NCI-H2196 (cell line): ENCODE data around the gene TOP1.
A peak's percentile ranks its signal among the peaks of the same experiment; 100 is the strongest.

ENCODE experiments used
- DNase-seq: peaks from one replicate; lab custom pipeline; 2025; ENCODE audit not compliant: unreplicated experiment; lab: John Stamatoyannopoulos, UW

The TOP1 gene

DNA sequence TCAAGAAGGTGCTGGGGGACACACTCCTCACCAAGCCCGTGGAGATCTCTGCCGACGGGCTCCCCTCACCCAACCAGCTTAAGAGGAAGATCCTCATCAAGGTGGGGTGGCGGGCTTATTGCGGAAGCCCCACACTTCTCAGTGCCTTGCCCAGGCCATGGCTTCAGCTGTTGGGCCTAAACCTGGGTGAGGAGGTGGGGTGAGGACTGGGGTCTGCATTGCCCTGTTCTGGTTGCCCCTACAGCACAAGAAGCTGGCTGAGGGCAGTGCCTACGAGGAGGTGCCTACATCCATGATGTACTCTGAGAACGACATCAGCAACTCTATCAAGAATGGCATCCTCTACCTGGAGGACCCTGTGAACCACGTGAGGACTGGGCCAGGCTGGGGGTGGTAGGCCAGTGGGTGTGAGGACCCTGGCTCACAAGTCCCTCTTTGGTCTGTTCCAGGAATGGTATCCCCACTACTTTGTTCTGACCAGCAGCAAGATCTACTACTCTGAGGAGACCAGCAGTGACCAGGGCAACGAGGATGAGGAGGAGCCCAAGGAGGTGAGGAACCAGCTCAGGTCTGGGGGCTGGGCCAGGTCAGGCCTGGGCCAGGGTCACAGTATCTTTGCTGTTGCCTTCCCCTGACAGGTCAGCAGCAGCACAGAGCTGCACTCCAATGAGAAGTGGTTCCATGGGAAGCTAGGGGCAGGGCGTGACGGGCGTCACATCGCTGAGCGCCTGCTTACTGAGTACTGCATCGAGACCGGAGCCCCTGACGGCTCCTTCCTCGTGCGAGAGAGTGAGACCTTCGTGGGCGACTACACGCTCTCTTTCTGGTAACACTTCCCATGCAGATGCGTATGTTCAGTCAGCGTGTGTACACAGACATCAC, 136.6 kb downstream of the TOP1 start:
- DNase-seq = no peak

DNA sequence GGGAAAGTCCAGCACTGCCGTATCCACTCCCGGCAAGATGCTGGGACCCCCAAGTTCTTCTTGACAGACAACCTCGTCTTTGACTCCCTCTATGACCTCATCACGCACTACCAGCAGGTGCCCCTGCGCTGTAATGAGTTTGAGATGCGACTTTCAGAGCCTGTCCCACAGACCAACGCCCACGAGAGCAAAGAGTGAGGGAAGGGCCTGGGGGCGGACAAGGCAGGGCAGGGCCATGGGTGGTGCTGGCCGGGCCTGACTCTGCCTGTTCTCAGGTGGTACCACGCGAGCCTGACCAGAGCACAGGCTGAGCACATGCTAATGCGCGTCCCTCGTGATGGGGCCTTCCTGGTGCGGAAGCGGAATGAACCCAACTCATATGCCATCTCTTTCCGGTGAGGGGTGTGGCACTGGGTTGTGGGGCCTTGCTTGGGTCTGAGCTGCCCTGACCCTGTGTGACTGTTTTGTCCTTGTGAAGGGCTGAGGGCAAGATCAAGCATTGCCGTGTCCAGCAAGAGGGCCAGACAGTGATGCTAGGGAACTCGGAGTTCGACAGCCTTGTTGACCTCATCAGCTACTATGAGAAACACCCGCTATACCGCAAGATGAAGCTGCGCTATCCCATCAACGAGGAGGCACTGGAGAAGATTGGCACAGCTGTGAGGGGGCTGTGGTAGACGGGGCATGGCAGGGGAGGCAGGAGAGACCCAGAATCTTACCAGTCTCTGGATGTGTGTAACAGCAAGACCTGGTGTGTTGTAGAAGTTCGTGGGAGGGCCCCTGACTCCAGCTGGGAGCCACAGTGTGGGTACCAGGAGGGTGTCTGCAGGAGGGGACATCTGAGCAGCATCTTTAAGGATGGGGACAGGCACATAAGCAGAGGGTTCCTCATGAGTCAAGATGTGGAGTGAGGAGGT, 137.8 kb downstream of the TOP1 start:
- DNase-seq = no peak

DNA sequence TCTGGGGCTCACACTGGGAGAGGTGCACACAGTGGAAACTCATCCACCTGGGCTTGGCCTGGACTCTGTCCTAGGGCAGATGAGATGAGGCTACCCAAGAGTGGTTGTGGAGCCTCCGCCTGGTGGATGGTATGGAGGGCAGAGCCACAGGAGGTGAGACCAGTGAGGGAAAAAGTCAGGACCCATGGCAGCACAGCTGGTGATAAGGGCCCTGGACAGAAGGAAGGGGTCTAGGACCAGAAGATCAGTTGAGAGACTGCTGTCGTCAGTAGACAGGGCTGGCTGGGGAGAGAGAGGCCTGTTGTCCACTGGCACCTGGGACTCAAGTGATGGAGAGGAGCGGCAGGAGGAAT, 138.5 kb downstream of the TOP1 start:
- no peak for DNase-seq

DNA sequence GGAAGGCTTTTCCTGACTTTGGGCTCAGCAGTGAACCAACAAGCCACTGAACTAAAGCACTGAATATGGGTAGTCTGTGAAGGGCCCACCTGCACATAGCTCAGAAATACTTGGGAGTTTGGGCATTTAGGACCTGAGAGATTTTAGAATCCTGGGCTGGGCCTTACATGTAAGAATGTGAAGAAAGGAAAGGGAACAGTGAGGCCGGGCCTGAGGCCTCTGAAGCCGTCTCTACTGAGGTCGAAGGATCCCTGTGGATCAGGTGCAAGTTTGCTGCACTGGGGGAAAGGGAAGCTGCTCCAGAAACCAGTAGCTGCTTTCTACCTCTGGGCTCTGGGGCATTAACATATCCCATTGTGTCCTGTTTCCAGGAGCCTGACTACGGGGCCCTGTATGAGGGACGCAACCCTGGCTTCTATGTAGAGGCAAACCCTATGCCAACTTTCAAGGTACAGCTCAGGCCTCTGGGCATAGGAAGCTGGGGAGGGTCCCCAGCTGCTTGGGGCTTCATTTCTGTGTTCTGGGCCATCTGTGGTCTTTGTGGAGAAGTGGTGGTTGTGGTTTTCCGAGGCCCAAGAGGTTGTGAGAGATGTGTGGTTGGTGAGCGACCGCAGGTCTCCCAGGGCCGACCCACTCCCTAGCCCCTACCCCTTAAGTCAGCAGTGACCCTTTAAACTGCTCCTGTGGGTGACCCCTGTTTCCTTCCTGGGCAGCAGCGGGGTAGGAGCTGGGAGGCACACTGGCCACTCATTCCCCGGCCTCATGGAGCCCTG, 139.0 kb downstream of the TOP1 start:
- DNase-seq = no peak

DNA sequence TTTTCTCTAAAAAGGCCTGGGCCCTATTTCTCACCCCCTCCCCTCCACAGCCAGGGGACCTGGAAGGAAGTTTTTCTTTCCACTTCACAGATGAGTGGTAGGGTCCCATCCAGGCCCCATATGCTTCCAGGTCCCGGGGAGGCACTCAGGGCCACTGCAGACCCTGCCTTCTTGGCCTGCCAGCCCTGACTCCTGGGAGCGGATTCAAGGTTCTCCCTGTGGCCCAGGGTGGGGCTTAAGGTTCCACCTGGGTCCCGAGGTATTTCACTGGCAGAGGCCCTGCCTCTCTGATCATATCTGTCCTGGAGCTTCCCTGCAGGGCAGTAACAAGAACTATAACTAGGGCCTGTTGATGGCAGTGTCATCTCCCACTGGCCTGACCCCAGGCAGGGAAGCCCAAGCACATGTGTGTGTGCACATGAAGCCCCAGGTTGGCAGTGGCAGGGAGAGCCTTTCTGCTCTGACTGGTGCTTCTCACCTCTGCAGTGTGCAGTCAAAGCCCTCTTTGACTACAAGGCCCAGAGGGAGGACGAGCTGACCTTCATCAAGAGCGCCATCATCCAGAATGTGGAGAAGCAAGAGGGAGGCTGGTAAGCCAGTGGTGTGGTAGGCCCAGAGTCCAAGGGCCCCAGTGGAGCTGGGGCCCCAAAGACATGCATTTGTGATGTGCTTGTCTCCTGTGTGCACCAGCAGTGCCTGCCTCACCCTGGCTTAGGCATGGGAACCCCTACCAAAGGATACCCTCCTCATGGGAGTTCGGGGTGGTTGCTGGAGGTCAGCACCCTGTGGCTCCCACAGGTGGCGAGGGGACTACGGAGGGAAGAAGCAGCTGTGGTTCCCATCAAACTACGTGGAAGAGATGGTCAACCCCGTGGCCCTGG, 139.9 kb downstream of the TOP1 start:
- no peak for DNase-seq

DNA sequence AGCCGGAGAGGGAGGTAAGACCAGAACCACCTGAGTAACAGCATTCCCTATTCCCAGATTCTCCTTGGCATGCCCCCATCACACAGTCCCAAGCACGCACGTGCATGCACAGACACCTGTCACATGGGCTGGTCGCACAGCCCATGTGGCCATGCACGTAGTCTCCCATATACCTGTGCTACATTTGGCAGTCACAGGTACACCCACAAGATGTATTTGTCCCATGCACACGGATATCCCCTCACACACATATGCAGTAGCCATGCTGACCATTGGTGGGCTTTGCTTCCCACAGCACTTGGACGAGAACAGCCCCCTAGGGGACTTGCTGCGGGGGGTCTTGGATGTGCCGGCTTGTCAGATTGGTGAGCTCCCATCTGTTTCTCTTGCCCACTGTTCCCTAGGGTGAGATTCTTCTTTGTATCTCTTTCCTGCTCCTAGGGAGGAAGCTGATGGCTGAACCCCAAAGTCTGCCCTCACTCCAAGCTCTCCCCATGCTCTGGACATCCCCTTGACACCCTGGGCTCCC, 140.6 kb downstream of the TOP1 start:
- DNase-seq = no peak

DNA sequence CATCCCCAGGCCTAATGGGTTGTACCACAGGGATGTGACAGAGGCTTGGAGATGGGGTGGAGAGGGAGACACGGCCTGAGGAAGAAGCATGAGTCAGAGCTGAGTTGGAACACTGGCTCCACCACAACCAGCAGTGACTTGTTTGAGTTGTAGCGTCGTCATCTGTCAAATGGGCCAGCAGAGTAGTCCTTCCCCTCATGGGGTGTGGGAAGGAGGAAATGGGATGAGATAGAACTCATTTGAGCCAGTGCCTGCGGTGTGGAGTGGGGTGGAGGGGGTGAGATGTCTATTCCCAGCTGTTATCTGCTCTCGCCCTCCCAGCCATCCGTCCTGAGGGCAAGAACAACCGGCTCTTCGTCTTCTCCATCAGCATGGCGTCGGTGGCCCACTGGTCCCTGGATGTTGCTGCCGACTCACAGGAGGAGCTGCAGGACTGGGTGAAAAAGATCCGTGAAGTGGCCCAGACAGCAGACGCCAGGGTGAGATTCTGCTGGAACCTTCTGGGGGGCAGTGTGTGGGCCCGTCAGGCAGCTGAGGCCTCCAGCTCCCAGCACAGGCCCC, 141.2 kb downstream of the TOP1 start:
- no peak for DNase-seq

DNA sequence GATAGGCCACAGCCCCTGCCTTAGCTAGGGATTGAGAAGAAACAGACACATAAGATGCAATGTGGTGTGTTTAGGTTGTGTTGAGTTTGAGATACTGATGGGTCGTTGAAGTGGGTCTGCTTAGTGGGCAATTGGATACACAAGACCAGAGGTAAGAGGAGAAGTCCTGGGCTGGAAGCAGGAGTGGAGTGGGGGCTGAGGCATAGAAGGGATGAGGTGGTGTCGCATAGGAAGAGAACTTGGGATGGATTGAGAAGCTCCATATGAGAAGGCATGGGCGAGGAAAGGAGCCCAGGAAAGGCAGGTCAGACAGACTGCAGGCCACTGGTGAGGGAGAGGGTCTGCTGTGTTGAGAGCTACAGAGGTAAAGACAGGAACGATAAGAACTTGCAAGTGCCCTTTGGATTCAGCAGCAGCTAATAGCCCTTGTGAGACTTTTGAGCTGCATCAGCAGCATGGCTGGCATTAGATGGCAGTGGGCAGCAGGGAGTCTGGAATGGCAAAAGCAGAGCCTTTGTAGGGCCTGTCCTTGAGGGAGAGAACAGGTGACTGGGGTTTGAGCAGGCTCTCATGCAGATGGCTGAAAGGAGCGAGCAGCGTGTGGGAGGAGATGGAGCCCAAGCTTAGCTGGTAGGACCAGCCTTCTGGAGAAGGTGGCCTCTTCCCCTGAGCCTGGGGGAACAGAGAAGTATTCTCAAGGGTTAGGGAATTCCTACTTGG, 141.9 kb downstream of the TOP1 start:
- DNase-seq = no peak

DNA sequence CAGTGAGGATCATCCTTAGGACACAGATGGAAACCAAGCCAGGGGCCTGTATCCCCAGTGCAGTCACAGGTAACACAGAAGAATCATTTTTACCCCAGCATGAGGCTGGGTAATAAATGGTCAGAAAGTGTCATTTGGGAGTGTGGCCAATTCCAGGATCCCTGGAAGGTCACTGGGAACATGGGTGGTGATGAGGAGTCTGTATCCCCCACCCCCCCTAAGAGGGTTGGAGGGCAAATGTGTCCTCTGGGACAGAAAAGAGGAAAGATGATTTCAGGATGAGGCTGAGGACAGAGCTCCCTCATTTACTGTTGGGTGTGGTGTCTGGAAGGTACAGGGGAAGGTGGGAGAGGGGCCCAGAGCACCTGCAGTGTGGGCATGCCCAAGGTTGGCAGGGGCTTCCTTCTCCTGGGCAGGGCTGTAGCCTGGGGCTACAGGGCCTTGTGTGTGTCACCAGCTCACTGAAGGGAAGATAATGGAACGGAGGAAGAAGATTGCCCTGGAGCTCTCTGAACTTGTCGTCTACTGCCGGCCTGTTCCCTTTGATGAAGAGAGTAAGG, 143.2 kb downstream of the TOP1 start:
- DNase-seq = no peak

DNA sequence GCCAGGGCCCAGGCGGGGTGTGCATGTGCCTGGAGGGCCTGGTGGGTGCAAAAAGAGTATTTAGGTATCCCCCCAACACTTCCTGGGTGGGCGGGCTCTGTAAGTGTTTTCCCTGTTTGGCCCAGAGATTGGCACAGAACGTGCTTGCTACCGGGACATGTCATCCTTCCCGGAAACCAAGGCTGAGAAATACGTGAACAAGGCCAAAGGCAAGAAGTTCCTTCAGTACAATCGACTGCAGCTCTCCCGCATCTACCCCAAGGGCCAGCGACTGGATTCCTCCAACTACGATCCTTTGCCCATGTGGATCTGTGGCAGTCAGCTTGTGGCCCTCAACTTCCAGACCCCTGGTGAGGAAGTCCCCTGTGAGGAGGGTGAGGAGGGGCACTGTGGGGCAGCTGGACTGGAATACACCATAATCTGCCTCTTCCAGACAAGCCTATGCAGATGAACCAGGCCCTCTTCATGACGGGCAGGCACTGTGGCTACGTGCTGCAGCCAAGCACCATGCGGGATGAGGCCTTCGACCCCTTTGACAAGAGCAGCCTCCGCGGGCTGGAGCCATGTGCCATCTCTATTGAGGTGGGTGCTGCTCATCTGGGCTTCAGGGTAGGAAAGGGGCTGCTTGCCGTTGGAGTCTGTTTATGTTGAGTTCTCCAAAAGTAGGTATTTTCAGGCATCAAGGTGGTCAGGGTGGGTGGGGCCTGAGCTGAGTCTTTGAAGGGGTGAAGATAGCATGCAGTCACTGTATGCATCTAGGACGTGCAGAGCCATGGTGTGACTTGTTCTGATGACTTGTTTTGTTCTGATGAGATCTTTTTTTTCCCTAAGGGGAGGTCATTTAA, 143.9 kb downstream of the TOP1 start:
- DNase-seq = no peak

DNA sequence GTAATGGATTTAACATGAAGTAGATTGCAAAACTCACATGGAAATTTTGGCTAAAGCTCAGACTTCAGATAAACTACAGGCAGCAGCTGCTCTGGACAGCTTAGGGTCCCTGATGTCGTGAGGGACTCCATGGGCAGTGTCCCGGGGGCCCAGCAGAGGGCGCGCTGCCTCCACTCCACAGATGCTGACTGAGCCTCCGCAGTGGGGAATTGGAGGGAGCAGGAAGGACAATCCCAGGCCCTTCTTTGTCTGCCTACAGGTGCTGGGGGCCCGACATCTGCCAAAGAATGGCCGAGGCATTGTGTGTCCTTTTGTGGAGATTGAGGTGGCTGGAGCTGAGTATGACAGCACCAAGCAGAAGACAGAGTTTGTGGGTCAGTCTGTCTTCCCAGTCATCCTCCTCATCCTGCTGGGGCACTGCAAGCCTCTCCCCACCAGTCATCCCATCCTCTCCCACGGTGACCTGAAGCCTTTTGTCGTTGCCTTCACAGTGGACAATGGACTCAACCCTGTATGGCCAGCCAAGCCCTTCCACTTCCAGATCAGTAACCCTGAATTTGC, 144.6 kb downstream of the TOP1 start:
- peak; percentile 68 for DNase-seq

DNA sequence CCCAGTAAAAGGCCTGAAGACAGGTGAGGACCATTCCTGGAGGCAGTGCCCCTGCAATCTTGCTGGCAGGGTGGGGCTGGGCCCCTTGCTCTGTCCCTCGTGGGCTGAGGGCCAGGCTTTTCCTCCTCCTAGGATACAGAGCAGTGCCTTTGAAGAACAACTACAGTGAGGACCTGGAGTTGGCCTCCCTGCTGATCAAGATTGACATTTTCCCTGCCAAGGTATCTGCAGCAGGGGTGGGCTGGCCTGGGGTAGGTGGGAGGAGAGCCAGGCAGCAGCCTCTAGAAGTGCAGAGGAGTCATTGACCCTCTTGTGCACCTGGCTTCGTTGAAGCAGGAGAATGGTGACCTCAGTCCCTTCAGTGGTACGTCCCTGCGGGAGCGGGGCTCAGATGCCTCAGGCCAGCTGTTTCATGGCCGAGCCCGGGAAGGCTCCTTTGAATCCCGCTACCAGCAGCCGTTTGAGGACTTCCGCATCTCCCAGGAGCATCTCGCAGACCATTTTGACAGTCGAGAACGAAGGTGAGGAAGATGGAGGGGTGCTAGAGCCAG, 145.2 kb downstream of the TOP1 start:
- DNase-seq = no peak
